Measurements from ENCODE around the gene TJP1. TPM values are rescaled to one million over a fixed set of nuclear protein-coding genes. Genes with fewer than 3 reads are reported as not detected.
"Not testable (repeated sequence)": the region's sequence is repeated elsewhere in the genome, so short reads cannot be mapped to it uniquely, and the experiment has no call there.

Gene TJP1
- total RNA-seq, 2 donors from 2014 or later, result 91.3 to 101 TPM

GRCh38 chr15:29730471-29730870 lies 91.8 kb downstream of the TJP1 start:
- DNase-seq (ENCODE audit: low spot score); intact Hi-C loops (cut with DNase I): not testable (repeated sequence)

GRCh38 chr15:29728418-29728817 lies 93.8 kb downstream of the TJP1 start:
- intact Hi-C loops (cut with DNase I), result no loop called here
- no peak for DNase-seq (ENCODE audit: low spot score)

GRCh38 chr15:29727871-29728270 lies 94.4 kb downstream of the TJP1 start:
- intact Hi-C loops (cut with DNase I), result no loop called here
- DNase-seq (ENCODE audit: low spot score), result no peak

GRCh38 chr15:29726553-29726952 lies 95.7 kb downstream of the TJP1 start:
- intact Hi-C loops (cut with DNase I), result no loop called here
- DNase-seq (ENCODE audit: low spot score), result no peak

GRCh38 chr15:29724026-29724425 lies 98.2 kb downstream of the TJP1 start:
- intact Hi-C loops (cut with DNase I), result no loop called here
- DNase-seq (ENCODE audit: low spot score), result no peak

GRCh38 chr15:29713784-29714183 lies 108.5 kb downstream of the TJP1 start:
- intact Hi-C loops (cut with DNase I), result no loop called here
- no peak for DNase-seq (ENCODE audit: low spot score)

GRCh38 chr15:29712149-29712885 lies 110.0 kb downstream of the TJP1 start:
- intact Hi-C loops (cut with DNase I), result no loop called here
- DNase-seq (ENCODE audit: low spot score), result no peak

- intact Hi-C loops (cut with DNase I), result no loop called here
- no peak for DNase-seq (ENCODE audit: low spot score)
Observed at GRCh38 chr15:29711531-29711930, 110.7 kb downstream of the TJP1 start.

GRCh38 chr15:29708519-29708918 lies 113.7 kb downstream of the TJP1 start:
- DNase-seq (ENCODE audit: low spot score), result no peak
- intact Hi-C loops (cut with DNase I), result no loop called here

GRCh38 chr15:29704950-29705597 lies 117.2 kb downstream of the TJP1 start:
- no peak for DNase-seq (ENCODE audit: low spot score)
- intact Hi-C loops (cut with DNase I), result no loop called here

GRCh38 chr15:29701151-29701550 lies 121.1 kb downstream of the TJP1 start:
- DNase-seq (ENCODE audit: low spot score), result no peak
- intact Hi-C loops (cut with DNase I), result no loop called here

GRCh38 chr15:29700296-29700695 lies 122.0 kb downstream of the TJP1 start:
- no peak for DNase-seq (ENCODE audit: low spot score)
- intact Hi-C loops (cut with DNase I), result no loop called here

- DNase-seq (ENCODE audit: low spot score), result no peak
- intact Hi-C loops (cut with DNase I), result no loop called here
Observed at GRCh38 chr15:29699791-29700190, 122.5 kb downstream of the TJP1 start.

GRCh38 chr15:29698030-29698701 lies 124.1 kb downstream of the TJP1 start:
- intact Hi-C loops (cut with DNase I), result no loop called here

GRCh38 chr15:29696950-29697738 lies 125.1 kb downstream of the TJP1 start:
- no peak for DNase-seq (ENCODE audit: low spot score)
- intact Hi-C loops (cut with DNase I), result no loop called here

More at GRCh38 chr15:29698030-29698701, 124.1 kb downstream of the TJP1 start:
- DNase-seq (ENCODE audit: low spot score), result no peak

GRCh38 chr15:29696506-29696905 lies 125.8 kb downstream of the TJP1 start:
- DNase-seq (ENCODE audit: low spot score); intact Hi-C loops (cut with DNase I): not testable (repeated sequence)

GRCh38 chr15:29695489-29696167 lies 126.6 kb downstream of the TJP1 start:
- intact Hi-C loops (cut with DNase I), result no loop called here
- DNase-seq (ENCODE audit: low spot score), result no peak

- intact Hi-C loops (cut with DNase I), result no loop called here
- no peak for DNase-seq (ENCODE audit: low spot score)
Observed at GRCh38 chr15:29693225-29693624, 129.0 kb downstream of the TJP1 start.

- no peak for DNase-seq (ENCODE audit: low spot score)
- intact Hi-C loops (cut with DNase I), result no loop called here
Observed at GRCh38 chr15:29692527-29692926, 129.7 kb downstream of the TJP1 start.

Data from posterior vena cava (tissue), 2 donors.